ENCODE data around the gene TLE7.

TLE7 gene

DNA sequence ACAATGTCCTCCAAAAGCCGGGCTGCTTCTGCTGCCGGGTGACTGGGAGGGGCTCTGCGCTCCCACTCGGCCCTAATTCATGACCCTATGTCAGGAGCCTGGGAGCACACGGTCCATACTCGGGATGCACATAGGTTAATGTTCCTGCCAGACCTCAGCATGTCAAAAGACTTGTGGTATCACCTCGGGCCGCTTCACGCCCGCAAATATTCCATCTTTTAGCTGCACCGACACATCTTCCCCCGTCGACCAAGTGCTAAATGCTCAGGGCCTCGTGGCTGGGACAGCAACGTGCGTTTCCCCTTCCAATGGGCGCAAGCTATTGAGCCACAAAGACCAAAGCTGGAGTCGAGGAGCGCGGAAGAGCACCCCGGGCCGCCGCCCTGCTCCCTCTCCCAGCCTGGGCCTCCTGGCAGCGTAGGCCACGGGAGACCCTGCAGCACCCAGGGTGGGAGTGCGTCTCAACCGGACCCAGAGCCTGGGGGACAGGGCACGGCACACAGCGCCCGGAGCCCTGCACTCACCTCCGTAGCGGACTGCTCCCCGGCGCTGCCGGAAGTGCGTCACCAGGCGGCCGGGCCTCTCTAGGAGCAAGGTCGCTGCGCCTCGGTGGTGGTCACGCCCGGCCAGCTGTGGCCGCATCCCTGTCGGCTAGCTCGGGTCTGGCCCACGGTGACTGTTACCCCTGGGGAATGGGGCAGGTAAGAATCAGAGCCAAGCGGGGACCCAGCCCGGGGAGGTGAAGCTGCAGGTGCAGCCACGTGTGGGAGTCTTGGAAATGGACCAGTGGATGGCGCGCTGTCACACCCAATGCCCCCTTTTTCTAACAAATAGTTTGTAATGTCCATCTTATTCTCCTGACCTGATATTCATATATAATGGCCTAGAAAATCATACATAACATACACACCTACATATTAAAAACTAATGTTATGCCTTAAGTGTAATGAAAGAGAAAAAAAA, 20.1 kb upstream of the TLE7 start, which contains the start of gene ZNF23:
Gene ZNF23, minus strand, starts transcription at position 562 of the 963 bp plus-strand sequence. CDS start 5,451 bp downstream, outside the sequence.
- TF ChIP-seq, protein P1, sequence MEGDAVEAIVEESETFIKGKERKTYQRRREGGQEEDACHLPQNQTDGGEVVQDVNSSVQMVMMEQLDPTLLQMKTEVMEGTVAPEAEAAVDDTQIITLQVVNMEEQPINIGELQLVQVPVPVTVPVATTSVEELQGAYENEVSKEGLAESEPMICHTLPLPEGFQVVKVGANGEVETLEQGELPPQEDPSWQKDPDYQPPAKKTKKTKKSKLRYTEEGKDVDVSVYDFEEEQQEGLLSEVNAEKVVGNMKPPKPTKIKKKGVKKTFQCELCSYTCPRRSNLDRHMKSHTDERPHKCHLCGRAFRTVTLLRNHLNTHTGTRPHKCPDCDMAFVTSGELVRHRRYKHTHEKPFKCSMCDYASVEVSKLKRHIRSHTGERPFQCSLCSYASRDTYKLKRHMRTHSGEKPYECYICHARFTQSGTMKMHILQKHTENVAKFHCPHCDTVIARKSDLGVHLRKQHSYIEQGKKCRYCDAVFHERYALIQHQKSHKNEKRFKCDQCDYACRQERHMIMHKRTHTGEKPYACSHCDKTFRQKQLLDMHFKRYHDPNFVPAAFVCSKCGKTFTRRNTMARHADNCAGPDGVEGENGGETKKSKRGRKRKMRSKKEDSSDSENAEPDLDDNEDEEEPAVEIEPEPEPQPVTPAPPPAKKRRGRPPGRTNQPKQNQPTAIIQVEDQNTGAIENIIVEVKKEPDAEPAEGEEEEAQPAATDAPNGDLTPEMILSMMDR (IDR thresholded peaks at IDR 0.05) = no peak

- TF ChIP-seq, protein P1 (IDR thresholded peaks at IDR 0.05) = no peak
Observed at GRCh38 chr16:71460941-71461340, 19.1 kb upstream of the TLE7 start.

GRCh38 chr16:71460236-71460635, 18.4 kb upstream of the TLE7 start:
- TF ChIP-seq, protein P1 (IDR thresholded peaks at IDR 0.05) = no peak

- TF ChIP-seq, protein P1 (IDR thresholded peaks at IDR 0.05) = no peak
Observed at GRCh38 chr16:71459510-71459909, 17.7 kb upstream of the TLE7 start.

DNA sequence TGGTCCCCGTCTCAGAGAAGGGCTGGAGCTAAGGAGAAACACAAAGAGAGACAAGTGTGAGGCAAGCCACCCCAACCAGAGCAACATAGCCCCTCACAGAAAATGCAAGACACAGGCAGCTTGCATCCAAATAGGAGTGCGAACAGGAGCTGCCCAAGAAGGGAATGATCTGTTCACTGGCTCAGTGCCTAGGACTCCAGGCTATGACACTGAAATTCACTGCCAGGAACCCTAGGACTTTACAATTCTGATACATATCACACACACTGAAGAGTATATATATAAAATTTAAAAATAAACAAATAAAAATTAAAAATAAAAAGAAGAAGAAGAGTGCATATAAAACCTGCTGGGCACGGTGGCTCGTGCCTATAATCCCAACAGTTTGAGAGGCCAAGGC, 14.9 kb upstream of the TLE7 start:
- TF ChIP-seq, protein P1 (IDR thresholded peaks at IDR 0.05) = no peak

GRCh38 chr16:71453036-71453435, 11.2 kb upstream of the TLE7 start:
- TF ChIP-seq, protein P1 (IDR thresholded peaks at IDR 0.05) = no peak

- TF ChIP-seq, protein P1 (IDR thresholded peaks at IDR 0.05) = no peak
Observed at GRCh38 chr16:71449020-71449419, 7.2 kb upstream of the TLE7 start.
